Upper lobe of left lung (tissue), 4 donors: ENCODE measurements around the gene ACYP1.

Experiments
- EP300 ChIP-seq, 4 donors: sonication (generic); formaldehyde crosslinking; IDR thresholded peaks; one replicate each; pipeline ENCODE4 v1.5.1; 2017; ENCODE audit warnings: antibody characterized with exemption in 4 of 4, control low read depth in 2 of 4
- POLR2A ChIP-seq, 4 donors: fragments of 450-650 bp; IDR thresholded peaks; one replicate each; pipeline ENCODE4 v1.5.1; 2016 to 2017; ENCODE audit warnings: antibody characterized with exemption in 4 of 4, mild to moderate bottlenecking in 2 of 4
- POLR2AphosphoS5 ChIP-seq, 2 donors: sonication (generic); formaldehyde crosslinking; IDR thresholded peaks; one replicate each; pipeline ENCODE4 v1.5.1; 2017; ENCODE audit warnings: antibody characterized with exemption in 2 of 2
- TF ChIP-seq, protein P1 (sequence below), 6 experiments: fragments of 450-650 bp in 4 of 6; fragments of 200-600 bp in 2 of 6; sonication (generic) in 2 of 6; IDR thresholded peaks; one replicate each; pipeline ENCODE4 v1.5.1; 2016 to 2019; ENCODE audit warnings: antibody characterized with exemption in 6 of 6

- no peak for TF ChIP-seq POLR2A (IDR thresholded peaks at IDR 0.05)
- TF ChIP-seq, protein P1, sequence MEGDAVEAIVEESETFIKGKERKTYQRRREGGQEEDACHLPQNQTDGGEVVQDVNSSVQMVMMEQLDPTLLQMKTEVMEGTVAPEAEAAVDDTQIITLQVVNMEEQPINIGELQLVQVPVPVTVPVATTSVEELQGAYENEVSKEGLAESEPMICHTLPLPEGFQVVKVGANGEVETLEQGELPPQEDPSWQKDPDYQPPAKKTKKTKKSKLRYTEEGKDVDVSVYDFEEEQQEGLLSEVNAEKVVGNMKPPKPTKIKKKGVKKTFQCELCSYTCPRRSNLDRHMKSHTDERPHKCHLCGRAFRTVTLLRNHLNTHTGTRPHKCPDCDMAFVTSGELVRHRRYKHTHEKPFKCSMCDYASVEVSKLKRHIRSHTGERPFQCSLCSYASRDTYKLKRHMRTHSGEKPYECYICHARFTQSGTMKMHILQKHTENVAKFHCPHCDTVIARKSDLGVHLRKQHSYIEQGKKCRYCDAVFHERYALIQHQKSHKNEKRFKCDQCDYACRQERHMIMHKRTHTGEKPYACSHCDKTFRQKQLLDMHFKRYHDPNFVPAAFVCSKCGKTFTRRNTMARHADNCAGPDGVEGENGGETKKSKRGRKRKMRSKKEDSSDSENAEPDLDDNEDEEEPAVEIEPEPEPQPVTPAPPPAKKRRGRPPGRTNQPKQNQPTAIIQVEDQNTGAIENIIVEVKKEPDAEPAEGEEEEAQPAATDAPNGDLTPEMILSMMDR (IDR thresholded peaks at IDR 0.05) = no peak
- no peak for TF ChIP-seq EP300 (IDR thresholded peaks at IDR 0.05)
- TF ChIP-seq POLR2AphosphoS5 (IDR thresholded peaks at IDR 0.05) = no peak
Measured at GRCh38 chr14:75010472-75011093, 53.2 kb downstream of the ACYP1 start.
